Parathyroid adenoma (tissue), 2 donors: ENCODE results near the gene FGF4.

Experiments
- H2AFZ ChIP-seq: fragments of 300-600 bp; sonication (generic); one replicate; pipeline ENCODE4 v1.7.0; 2017; ENCODE audit warnings: antibody characterized with exemption, mild to moderate bottlenecking
- H3K27ac ChIP-seq: fragments of 300-600 bp; sonication (generic); one replicate; pipeline ENCODE4 v1.7.0; 2017
- H3K27me3 ChIP-seq: fragments of 300-600 bp; sonication (generic); one replicate; pipeline ENCODE4 v1.7.0; 2017; ENCODE audit warnings: low read length; ENCODE audit not compliant: control insufficient read depth, insufficient read depth
- H3K36me3 ChIP-seq: fragments of 300-600 bp; sonication (generic); one replicate; pipeline ENCODE4 v1.7.0; 2017; ENCODE audit warnings: low read length; ENCODE audit not compliant: control insufficient read depth, insufficient read depth
- H3K4me1 ChIP-seq: fragments of 300-600 bp; sonication (generic); one replicate; pipeline ENCODE4 v1.7.0; 2017; ENCODE audit warnings: control low read depth
- H3K4me2 ChIP-seq: fragments of 300-600 bp; sonication (generic); one replicate; pipeline ENCODE4 v1.7.0; 2017; ENCODE audit warnings: low read length
- H3K4me3 ChIP-seq: fragments of 300-600 bp; sonication (generic); one replicate; pipeline ENCODE4 v1.7.0; 2017; ENCODE audit warnings: low read depth, low read length
- H3K79me2 ChIP-seq: fragments of 300-600 bp; sonication (generic); one replicate; pipeline ENCODE4 v1.7.0; 2017; ENCODE audit warnings: control low read depth
- H3K9ac ChIP-seq: fragments of 300-600 bp; sonication (generic); one replicate; pipeline ENCODE4 v1.7.0; 2017; ENCODE audit warnings: mild to moderate bottlenecking
- H3K9me3 ChIP-seq: fragments of 300-600 bp; sonication (generic); one replicate; pipeline ENCODE4 v1.7.0; 2017; ENCODE audit warnings: low read length; ENCODE audit not compliant: control insufficient read depth
- TF ChIP-seq, protein P1 (sequence below): fragments of 300-600 bp; sonication (generic); IDR thresholded peaks from one replicate; pipeline ENCODE4 v1.7.0; 2017; ENCODE audit warnings: antibody characterized with exemption, mild to moderate bottlenecking
- donor health status: primary hyperparathyroidism.

The FGF4 gene

DNA sequence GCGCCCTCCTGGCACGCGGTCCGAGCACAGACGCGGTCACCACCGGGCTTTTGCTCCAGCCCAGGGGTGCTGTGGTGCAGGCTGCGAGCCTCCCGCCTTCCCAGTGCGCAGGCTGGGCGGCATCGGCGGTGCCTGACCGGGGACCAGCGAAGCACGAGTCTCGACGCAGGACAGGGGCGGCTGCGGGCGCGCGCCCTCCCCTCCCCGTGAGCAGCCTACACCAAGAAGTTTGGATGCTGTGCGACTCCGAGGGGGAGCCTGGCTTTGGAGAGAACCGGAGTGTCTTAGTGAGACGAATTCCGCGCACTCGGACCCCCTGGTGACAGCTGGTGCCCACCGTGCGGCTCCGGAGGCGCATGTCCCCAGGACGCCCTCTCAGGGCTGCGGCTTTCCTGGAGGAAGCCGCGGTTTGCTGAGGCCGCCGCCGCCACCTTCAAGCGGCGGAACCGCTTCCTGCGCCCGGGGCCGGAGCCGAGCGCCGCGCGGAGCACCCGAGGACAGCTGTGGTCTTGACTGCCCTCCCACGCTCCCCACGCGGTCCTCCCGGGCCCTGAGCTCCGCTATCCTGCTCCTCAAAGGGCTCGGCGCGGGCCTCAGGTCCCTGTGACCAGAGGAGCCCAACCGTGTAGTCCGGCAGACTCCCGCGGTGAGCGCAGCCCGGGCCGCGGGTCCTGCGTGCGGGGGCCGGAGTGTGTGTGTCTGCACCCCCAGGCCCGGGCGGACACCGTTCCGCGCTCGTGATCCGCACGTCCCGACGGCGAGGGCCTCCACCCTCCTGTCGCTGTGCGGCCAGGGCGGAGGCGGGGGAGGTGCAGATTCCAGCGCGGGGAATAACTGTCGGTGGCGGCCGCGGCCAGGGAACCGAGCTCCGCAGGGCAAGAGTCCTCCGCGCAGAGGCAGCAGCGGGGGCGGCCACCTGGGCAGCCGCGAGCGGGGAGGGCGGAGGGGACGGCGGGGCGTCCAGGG, 42.4 kb upstream of the FGF4 start:
- H3K4me2 ChIP-seq: no peak overlapping the region
- no peak overlapping the region for H3K4me3 ChIP-seq
- no peak overlapping the region for H3K9ac ChIP-seq
- no peaks in the 10 kb centered on the region for H3K4me1 ChIP-seq
- H3K79me2 ChIP-seq: no peaks in the 10 kb centered on the region
- H2AFZ ChIP-seq: no peak overlapping the region
- no peaks in the 10 kb centered on the region for H3K9me3 ChIP-seq
- TF ChIP-seq, protein P1, sequence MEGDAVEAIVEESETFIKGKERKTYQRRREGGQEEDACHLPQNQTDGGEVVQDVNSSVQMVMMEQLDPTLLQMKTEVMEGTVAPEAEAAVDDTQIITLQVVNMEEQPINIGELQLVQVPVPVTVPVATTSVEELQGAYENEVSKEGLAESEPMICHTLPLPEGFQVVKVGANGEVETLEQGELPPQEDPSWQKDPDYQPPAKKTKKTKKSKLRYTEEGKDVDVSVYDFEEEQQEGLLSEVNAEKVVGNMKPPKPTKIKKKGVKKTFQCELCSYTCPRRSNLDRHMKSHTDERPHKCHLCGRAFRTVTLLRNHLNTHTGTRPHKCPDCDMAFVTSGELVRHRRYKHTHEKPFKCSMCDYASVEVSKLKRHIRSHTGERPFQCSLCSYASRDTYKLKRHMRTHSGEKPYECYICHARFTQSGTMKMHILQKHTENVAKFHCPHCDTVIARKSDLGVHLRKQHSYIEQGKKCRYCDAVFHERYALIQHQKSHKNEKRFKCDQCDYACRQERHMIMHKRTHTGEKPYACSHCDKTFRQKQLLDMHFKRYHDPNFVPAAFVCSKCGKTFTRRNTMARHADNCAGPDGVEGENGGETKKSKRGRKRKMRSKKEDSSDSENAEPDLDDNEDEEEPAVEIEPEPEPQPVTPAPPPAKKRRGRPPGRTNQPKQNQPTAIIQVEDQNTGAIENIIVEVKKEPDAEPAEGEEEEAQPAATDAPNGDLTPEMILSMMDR: no peak
- H3K36me3 ChIP-seq: no peaks in the 10 kb centered on the region
- H3K27ac ChIP-seq: no peak overlapping the region
- no peaks in the 10 kb centered on the region for H3K27me3 ChIP-seq

GRCh38 chr11:69816671-69817070, 41.5 kb upstream of the FGF4 start:
- Histone ChIP-seq H3K4me1 (no peaks in the 10 kb centered on the region), H3K79me2 (no peaks in the 10 kb centered on the region), H2AFZ (no peak overlapping the region), H3K27ac (no peak overlapping the region), H3K27me3 (no peaks in the 10 kb centered on the region), H3K9ac (no peak overlapping the region), H3K4me3 (no peak overlapping the region), H3K9me3 (no peaks in the 10 kb centered on the region), H3K36me3 (no peaks in the 10 kb centered on the region), H3K4me2 (no peak overlapping the region)
- TF ChIP-seq, protein P1: no peak

- Histone ChIP-seq H3K27me3 (no peaks in the 10 kb centered on the region), H3K4me2 (no peak overlapping the region), H3K36me3 (no peaks in the 10 kb centered on the region), H3K27ac (no peak overlapping the region), H3K4me1 (no peaks in the 10 kb centered on the region), H2AFZ (no peak overlapping the region), H3K9me3 (no peaks in the 10 kb centered on the region), H3K4me3 (no peak overlapping the region), H3K9ac (no peak overlapping the region), H3K79me2 (no peaks in the 10 kb centered on the region)
- TF ChIP-seq, protein P1: no peak
Observed at GRCh38 chr11:69815973-69816372, 40.8 kb upstream of the FGF4 start.

DNA sequence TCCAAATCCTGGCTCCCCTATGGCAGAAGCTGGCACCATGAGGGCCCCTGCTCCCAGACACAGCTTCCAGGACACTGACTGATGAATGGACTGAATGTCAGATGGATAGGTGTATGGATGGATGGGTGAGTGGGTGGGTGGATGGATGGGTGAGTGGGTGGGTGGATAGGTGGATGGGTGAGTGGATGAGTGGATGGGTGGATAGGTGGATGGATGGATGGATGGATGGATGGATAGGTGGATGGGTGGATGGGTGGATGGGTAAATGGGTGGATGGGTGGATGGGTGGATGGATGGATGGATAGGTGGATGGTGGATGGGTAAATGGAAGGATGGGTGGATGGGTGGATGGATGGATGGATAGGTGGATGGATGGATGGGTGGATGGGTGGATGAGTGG, 39.8 kb upstream of the FGF4 start:
- no peak overlapping the region for H3K4me3 ChIP-seq
- H3K27me3 ChIP-seq: no peaks in the 10 kb centered on the region
- no peak overlapping the region for H3K27ac ChIP-seq
- H3K36me3 ChIP-seq: no peaks in the 10 kb centered on the region
- H3K79me2 ChIP-seq: no peaks in the 10 kb centered on the region
- no peaks in the 10 kb centered on the region for H3K9me3 ChIP-seq
- no peaks in the 10 kb centered on the region for H3K4me1 ChIP-seq
- H3K9ac ChIP-seq: no peak overlapping the region
- TF ChIP-seq, protein P1: no peak
- H3K4me2 ChIP-seq: no peak overlapping the region
- no peak overlapping the region for H2AFZ ChIP-seq

- Histone ChIP-seq H3K36me3 (no peaks in the 10 kb centered on the region), H3K79me2 (no peaks in the 10 kb centered on the region), H2AFZ (no peak overlapping the region), H3K9ac (no peak overlapping the region), H3K4me2 (no peak overlapping the region), H3K27me3 (no peaks in the 10 kb centered on the region), H3K27ac (no peak overlapping the region), H3K4me3 (no peak overlapping the region), H3K4me1 (no peaks in the 10 kb centered on the region), H3K9me3 (no peaks in the 10 kb centered on the region)
- TF ChIP-seq, protein P1: no peak
Observed at GRCh38 chr11:69814411-69814810, 39.3 kb upstream of the FGF4 start.
